ENCODE results near the gene AIFM2. TPM values are rescaled to one million over a fixed set of nuclear protein-coding genes. Genes with fewer than 3 reads are reported as not detected.
"Not testable (repeated sequence)": the region's sequence is repeated elsewhere in the genome, so short reads cannot be mapped to it uniquely, and the experiment has no call there.

Gene AIFM2
- total RNA-seq, 2 experiments from 2014 or later, result 7.2 to 7.5 TPM

GRCh38 chr10:70164163-70164562 is 31.5 kb upstream of the AIFM2 start:
- CTCF ChIA-PET, result no interaction called here
- no peak for DNase-seq
- peak overlapping the region; percentile 88 for H3K27ac Mint-ChIP-seq
- no peaks in the 10 kb centered on the region for H3K9me3 Mint-ChIP-seq (ENCODE audit: insufficient read depth)
- no peak for ATAC-seq
- POLR2A ChIA-PET, result no interaction called here
- peaks cover 68% of the 10 kb centered on the region for H3K36me3 Mint-ChIP-seq (ENCODE audit: low read depth)
- H3K4me3 Mint-ChIP-seq, result peak overlapping the region; percentile 61
- peaks cover 73% of the 10 kb centered on the region for H3K4me1 Mint-ChIP-seq (ENCODE audit: low read depth)
- no peaks in the 10 kb centered on the region for H3K27me3 Mint-ChIP-seq (ENCODE audit: low read depth)

GRCh38 chr10:70163448-70163847 is 30.8 kb upstream of the AIFM2 start:
- H3K4me3 Mint-ChIP-seq, result peak overlapping the region; percentile 61
- peak overlapping the region; percentile 88 for H3K27ac Mint-ChIP-seq
- ATAC-seq (no peak), DNase-seq (no peak)
- ChIA-PET CTCF (interaction anchor here (0.7 to 3.6 kb wide), 4 partner anchors 11 to 35 kb away, joined by 4 to 40 read pairs (median 7); partner anchors contain the start of gene TYSND1), POLR2A (interaction anchor here (1.3 kb wide), 1 partner anchor 17 kb away, joined by 6 read pairs; the partner anchor contains the start of gene TYSND1)
- H3K36me3 Mint-ChIP-seq (ENCODE audit: low read depth), result peaks cover 67% of the 10 kb centered on the region
- H3K27me3 Mint-ChIP-seq (ENCODE audit: low read depth), result no peaks in the 10 kb centered on the region
- H3K9me3 Mint-ChIP-seq (ENCODE audit: insufficient read depth), result no peaks in the 10 kb centered on the region
- peaks cover 67% of the 10 kb centered on the region for H3K4me1 Mint-ChIP-seq (ENCODE audit: low read depth)

GRCh38 chr10:70162892-70163201 is 30.2 kb upstream of the AIFM2 start:
- H3K36me3 Mint-ChIP-seq (ENCODE audit: low read depth), result peaks cover 67% of the 10 kb centered on the region
- CTCF ChIA-PET, result interaction anchor here (0.7 to 3.6 kb wide), 4 partner anchors 12 to 35 kb away, joined by 4 to 40 read pairs (median 7); partner anchors contain the start of gene TYSND1
- no peaks in the 10 kb centered on the region for H3K9me3 Mint-ChIP-seq (ENCODE audit: insufficient read depth)

GRCh38 chr10:70162151-70162891 is 29.7 kb upstream of the AIFM2 start:
- Mint-ChIP-seq H3K36me3 (ENCODE audit: low read depth) (peaks cover 71% of the 10 kb centered on the region), H3K27me3 (ENCODE audit: low read depth) (no peaks in the 10 kb centered on the region), H3K4me1 (ENCODE audit: low read depth) (peaks cover 57% of the 10 kb centered on the region), H3K4me3 (peak overlapping the region; percentile 70), H3K27ac (peak overlapping the region; percentile 96), H3K9me3 (ENCODE audit: insufficient read depth) (no peaks in the 10 kb centered on the region)
- POLR2A ChIA-PET, result interaction anchor here (1.1 to 1.3 kb wide), 3 partner anchors 8 to 16 kb away, joined by 3 to 6 read pairs (median 6); partner anchors contain the start of genes SAR1A and TYSND1
- no peak for DNase-seq
- CTCF ChIA-PET, result interaction anchor here (0.7 to 3.6 kb wide), 5 partner anchors 12 to 202 kb away, joined by 3 to 40 read pairs (median 5); partner anchors contain the start of gene TYSND1
- ATAC-seq, result peak; percentile 65

More at GRCh38 chr10:70162892-70163201, 30.2 kb upstream of the AIFM2 start:
- Mint-ChIP-seq H3K27ac (peak overlapping the region; percentile 88), H3K4me1 (ENCODE audit: low read depth) (peaks cover 61% of the 10 kb centered on the region), H3K4me3 (peak overlapping the region; percentile 61), H3K27me3 (ENCODE audit: low read depth) (no peaks in the 10 kb centered on the region)
- DNase-seq, result peak; percentile 83
- ATAC-seq, result peak; percentile 90
- POLR2A ChIA-PET, result interaction anchor here (1.1 to 1.3 kb wide), 2 partner anchors 14 to 16 kb away, joined by 3 to 6 read pairs; partner anchors contain the start of gene TYSND1

- Mint-ChIP-seq H3K9me3 (ENCODE audit: insufficient read depth) (no peaks in the 10 kb centered on the region), H3K27ac (no peak overlapping the region), H3K4me3 (no peak overlapping the region), H3K36me3 (ENCODE audit: low read depth) (peaks cover 72% of the 10 kb centered on the region), H3K27me3 (ENCODE audit: low read depth) (no peaks in the 10 kb centered on the region), H3K4me1 (ENCODE audit: low read depth) (peaks cover 50% of the 10 kb centered on the region)
- CTCF ChIA-PET, result interaction anchor here (0.9 to 3.6 kb wide), 3 partner anchors 14 to 45 kb away, joined by 3 to 40 read pairs (median 3); partner anchors contain the start of gene TYSND1
- no peak for DNase-seq
- ATAC-seq, result no peak
- POLR2A ChIA-PET, result interaction anchor here (0.9 kb wide), 1 partner anchor 10 kb away, joined by 4 read pairs; the partner anchor contains the start of gene SAR1A
These were observed 28.2 kb upstream of the AIFM2 start for GRCh38 chr10:70160798-70161197.

GRCh38 chr10:70159366-70159765 is 26.7 kb upstream of the AIFM2 start:
- not testable (repeated sequence) for H3K27me3 Mint-ChIP-seq (ENCODE audit: low read depth); H3K27ac Mint-ChIP-seq
- H3K4me1 Mint-ChIP-seq (ENCODE audit: low read depth), result peaks cover 41% of the 10 kb centered on the region

GRCh38 chr10:70158113-70158512 is 25.5 kb upstream of the AIFM2 start:
- POLR2A ChIA-PET, result interaction anchor here (0.6 to 0.7 kb wide), 2 partner anchors 11 to 41 kb away, joined by 3 read pairs; no protein-coding TSS in a partner anchor
- CTCF ChIA-PET, result interaction anchor here (1.0 to 4.9 kb wide), 2 partner anchors 11 to 12 kb away, joined by 3 to 55 read pairs; partner anchors contain the start of genes SAR1A and TYSND1
- no peak overlapping the region for H3K27ac Mint-ChIP-seq
- H3K4me1 Mint-ChIP-seq (ENCODE audit: low read depth), result peaks cover 28% of the 10 kb centered on the region
- no peak overlapping the region for H3K4me3 Mint-ChIP-seq
- peaks cover 76% of the 10 kb centered on the region for H3K36me3 Mint-ChIP-seq (ENCODE audit: low read depth)
- no peak for ATAC-seq
- H3K27me3 Mint-ChIP-seq (ENCODE audit: low read depth), result no peaks in the 10 kb centered on the region
- DNase-seq, result no peak
- H3K9me3 Mint-ChIP-seq (ENCODE audit: insufficient read depth), result no peaks in the 10 kb centered on the region

More at GRCh38 chr10:70159366-70159765, 26.7 kb upstream of the AIFM2 start:
- H3K9me3 Mint-ChIP-seq (ENCODE audit: insufficient read depth); ATAC-seq; H3K4me3 Mint-ChIP-seq; DNase-seq: not testable (repeated sequence)
- H3K36me3 Mint-ChIP-seq (ENCODE audit: low read depth), result peaks cover 76% of the 10 kb centered on the region
- ChIA-PET POLR2A (interaction anchor here (1.2 kb wide), 1 partner anchor 11 kb away, joined by 8 read pairs; the partner anchor contains the start of gene SAR1A), CTCF (interaction anchor here (0.6 to 4.9 kb wide), 4 partner anchors 9 to 205 kb away, joined by 3 to 55 read pairs (median 3); partner anchors contain the start of gene TYSND1)

- no peak overlapping the region for H3K4me3 Mint-ChIP-seq
- CTCF ChIA-PET, result interaction anchor here (0.7 to 4.9 kb wide), 2 partner anchors 9 to 118 kb away, joined by 3 to 55 read pairs; partner anchors contain the start of gene TYSND1
- POLR2A ChIA-PET, result interaction anchor here (1.2 kb wide), 1 partner anchor 9 kb away, joined by 3 read pairs; the partner anchor contains the start of gene TYSND1
These were observed 22.7 kb upstream of the AIFM2 start for GRCh38 chr10:70155255-70155838.

GRCh38 chr10:70148516-70148915 is 15.9 kb upstream of the AIFM2 start:
- Mint-ChIP-seq H3K27ac (no peak overlapping the region), H3K4me1 (ENCODE audit: low read depth) (peaks cover 26% of the 10 kb centered on the region), H3K36me3 (ENCODE audit: low read depth) (peaks cover 43% of the 10 kb centered on the region), H3K4me3 (no peak overlapping the region), H3K27me3 (ENCODE audit: low read depth) (no peaks in the 10 kb centered on the region), H3K9me3 (ENCODE audit: insufficient read depth) (no peaks in the 10 kb centered on the region)
- ChIA-PET POLR2A (interaction anchor here (1.4 kb wide), 1 partner anchor 14 kb away, joined by 3 read pairs; no protein-coding TSS in a partner anchor), CTCF (interaction anchor here (1.1 to 3.9 kb wide), 2 partner anchors 50 to 73 kb away, joined by 3 to 70 read pairs; no protein-coding TSS in a partner anchor)
- DNase-seq (no peak), ATAC-seq (no peak)

More at GRCh38 chr10:70155255-70155838, 22.7 kb upstream of the AIFM2 start:
- Mint-ChIP-seq H3K36me3 (ENCODE audit: low read depth) (peaks cover 80% of the 10 kb centered on the region), H3K4me1 (ENCODE audit: low read depth) (peaks cover 7% of the 10 kb centered on the region), H3K9me3 (ENCODE audit: insufficient read depth) (no peaks in the 10 kb centered on the region), H3K27me3 (ENCODE audit: low read depth) (no peaks in the 10 kb centered on the region), H3K27ac (peak overlapping the region; percentile 24)
- no peak for DNase-seq
- ATAC-seq, result no peak

- peaks cover 34% of the 10 kb centered on the region for H3K4me1 Mint-ChIP-seq (ENCODE audit: low read depth)
- peak overlapping the region; percentile 92 for H3K4me3 Mint-ChIP-seq
- POLR2A ChIA-PET, result interaction anchor here (0.8 to 2.3 kb wide), 4 partner anchors 10 to 54 kb away, joined by 3 to 22 read pairs (median 11); partner anchors contain the start of gene SAR1A
- CTCF ChIA-PET, result interaction anchor here (0.9 to 4.3 kb wide), 32 partner anchors 10 to 237 kb away, joined by 3 to 97 read pairs (median 10); partner anchors contain the start of genes PPA1 and SAR1A
- peaks cover 33% of the 10 kb centered on the region for H3K36me3 Mint-ChIP-seq (ENCODE audit: low read depth)
- peak overlapping the region; percentile 91 for H3K27ac Mint-ChIP-seq
- DNase-seq (no peak), ATAC-seq (no peak)
- H3K9me3 Mint-ChIP-seq (ENCODE audit: insufficient read depth), result no peaks in the 10 kb centered on the region
- H3K27me3 Mint-ChIP-seq (ENCODE audit: low read depth), result no peaks in the 10 kb centered on the region
These were observed 14.6 kb upstream of the AIFM2 start for GRCh38 chr10:70147259-70147625.

Measured in activated CD8-positive, alpha-beta T cell treated with anti-CD3 and anti-CD28 coated beads, Interleukin-2, amount 10 ng/mL, durations not matched to agents 7 days and 5 days (primary cell).